K562 (cell line): ENCODE measurements around the gene GGA2. TPM values are rescaled to one million over a fixed set of nuclear protein-coding genes. Genes with fewer than 3 reads are reported as not detected.

ENCODE experiments used
- ATAC-seq: fragments of 200-7000 bp; cut with Tn5 transposase; 3 replicates; pipeline ENCODE4 v1.9.1; 2020; ENCODE audit warnings: moderate library complexity
- BruUV-seq: library from RNA; stranded (reverse); fragments of 400-500 nt; replicated peaks from 2 replicates; lab custom pipeline; 2021; lab: Mats Ljungman, UMichigan
- CTCF ChIA-PET: fragments of 300-600 bp; formaldehyde crosslinking; extraction: SDS; loops from one replicate; lab custom pipeline; 2021; ENCODE audit warnings: low intra/inter-chr PET ratio; lab: Yijun Ruan, JAX
- POLR2A ChIA-PET: fragments of 300-600, 350-650 bp; sonication (Branson Sonifier 250); formaldehyde crosslinking; extraction: SDS; loops from one replicate; lab custom pipeline; 2021; ENCODE audit warnings: antibody characterized with exemption, inconsistent platforms; lab: Yijun Ruan, JAX
- DNase-seq, 4 experiments: peaks; one replicate each; pipeline versions ENCODE4 v3.0.0 to v3.0.0-alpha.2; 2011 to 2018; ENCODE audit warnings: low spot score in 3 of 4, mixed read lengths in 3 of 4; ENCODE audit errors: extremely low read depth in 1 of 4
- FAIRE-seq: peaks from 2 replicates; lab custom pipeline; 2011; peaks lifted over from hg19 to GRCh38; lab: Jason Lieb, UNC
- H2AFZ ChIP-seq: 2 replicates; pipeline ENCODE4 v1.6.0; 2011; ENCODE audit warnings: low read depth, low read length, control low read depth, inconsistent platforms
- H3K27ac ChIP-seq: fragments of 200-600 bp; 3 replicates; pipeline ENCODE4 v1.8.0; 2011; ENCODE audit warnings: low read depth, mild to moderate bottlenecking, control low read depth, inconsistent platforms, low read length, moderate library complexity, mixed read lengths; ENCODE audit errors: extremely low read depth
- H3K27me3 ChIP-seq, 2 experiments: fragments of 300-600 bp in 1 of 2; 2 replicates in 1 of 2; 3 replicates in 1 of 2; pipeline versions ENCODE4 v1.6.0 to v1.8.0; 2011; ENCODE audit warnings: inconsistent platforms in 2 of 2, low read length in 2 of 2, mild to moderate bottlenecking in 1 of 2, mixed read lengths in 1 of 2, moderate library complexity in 1 of 2; ENCODE audit not compliant: control insufficient read depth in 2 of 2, insufficient read depth in 2 of 2
- H3K36me3 ChIP-seq: fragments of 300-600 bp; 3 replicates; pipeline ENCODE4 v1.8.0; 2011; ENCODE audit warnings: mild to moderate bottlenecking, low read length, inconsistent platforms; ENCODE audit not compliant: control insufficient read depth, insufficient read depth
- H3K4me1 ChIP-seq, 2 experiments: fragments of 200-600 bp in 1 of 2; replicated peaks in 1 of 2; 2 replicates in 1 of 2; 3 replicates in 1 of 2; pipeline versions ENCODE4 v1.5.1 to v1.8.0; 2011; ENCODE audit warnings: inconsistent platforms in 2 of 2, low read length in 2 of 2, mild to moderate bottlenecking in 1 of 2, mixed read lengths in 1 of 2, moderate library complexity in 1 of 2; ENCODE audit not compliant: control insufficient read depth in 2 of 2, insufficient read depth in 2 of 2
- H3K4me2 ChIP-seq: 2 replicates; pipeline ENCODE4 v1.6.1; 2011; ENCODE audit warnings: low read length, control low read depth, inconsistent platforms, mixed read lengths; ENCODE audit not compliant: insufficient read depth
- H3K4me3 ChIP-seq: fragments of 200-600 bp; sonication (generic), shearing (Covaris generic); 2 replicates; pipeline ENCODE4 v1.5.1; 2016; ENCODE audit warnings: control low read depth, inconsistent platforms
- H3K79me2 ChIP-seq: fragments of 200-600 bp; 3 replicates; pipeline ENCODE4 v1.8.0; 2011; ENCODE audit warnings: low read length, inconsistent platforms; ENCODE audit not compliant: control insufficient read depth, insufficient read depth
- H3K9ac ChIP-seq, 2 experiments: 2 replicates each; pipeline versions ENCODE4 v1.6.0 to v1.6.1; 2011; ENCODE audit warnings: low read depth in 2 of 2, low read length in 2 of 2, control low read depth in 1 of 2, inconsistent platforms in 1 of 2, mild to moderate bottlenecking in 1 of 2, mixed read lengths in 1 of 2; ENCODE audit not compliant: insufficient read depth in 1 of 2
- H3K9me1 ChIP-seq: one replicate; pipeline ENCODE4 v1.6.0; 2011; ENCODE audit warnings: inconsistent platforms, mild to moderate bottlenecking, low read length, moderate library complexity; ENCODE audit not compliant: control insufficient read depth, insufficient read depth
- H3K9me3 ChIP-seq: replicated peaks from 2 replicates; pipeline ENCODE4 v1.5.1; 2011; ENCODE audit warnings: low read depth, low read length, inconsistent platforms; ENCODE audit not compliant: control insufficient read depth, insufficient read depth
- H4K20me1 ChIP-seq: replicated peaks from 2 replicates; pipeline ENCODE4 v1.6.1; 2011; ENCODE audit warnings: low read length, inconsistent platforms, mixed read lengths; ENCODE audit not compliant: control insufficient read depth, insufficient read depth
- ETV1 ChIP-seq: fragments of 450-650 bp; conservative IDR thresholded peaks from 2 replicates; pipeline ENCODE4 v1.6.1; 2016; ENCODE audit warnings: missing genetic modification characterization, control low read depth, low read depth, missing compliant biosample characterization
- FOS ChIP-seq: IDR thresholded peaks from 3 replicates; pipeline ENCODE4 v1.6.1; 2011; ENCODE audit not compliant: insufficient read length; ENCODE audit errors: extremely low read depth
- GABPB1 ChIP-seq: sonication (generic); formaldehyde crosslinking; IDR thresholded peaks from 2 replicates; pipeline ENCODE4 v1.8.0; 2022; ENCODE audit warnings: mild to moderate bottlenecking, missing genetic modification reagents
- RBBP5 ChIP-seq: fragments of 200-600 bp; sonication (generic); IDR thresholded peaks from 2 replicates; pipeline ENCODE4 v1.6.1; 2012; ENCODE audit warnings: borderline replicate concordance, mild to moderate bottlenecking, low read length, control low read depth, inconsistent platforms; ENCODE audit not compliant: insufficient read depth, poor library complexity, severe bottlenecking
- SPI1 ChIP-seq: IDR thresholded peaks from 2 replicates; pipeline ENCODE4 v1.6.1; 2011; ENCODE audit warnings: low read depth, low read length, control low read depth, borderline replicate concordance
- ZBTB8A ChIP-seq: fragments of 450-650 bp; IDR thresholded peaks from 2 replicates; pipeline ENCODE4 v1.6.1; 2018; ENCODE audit warnings: mild to moderate bottlenecking, moderate library complexity; ENCODE audit not compliant: partially characterized antibody
- ZNF586 ChIP-seq: fragments of 450-650 bp; formaldehyde crosslinking; conservative IDR thresholded peaks from 2 replicates; pipeline ENCODE4 v1.4.0; 2020; ENCODE audit warnings: mild to moderate bottlenecking, moderate library complexity
- WGBS: fragments of 100-300 bp; shearing (Covaris generic); methylation state at CpG from one replicate; pipeline ENCODE4 v1.1.6; 2016; ENCODE audit warnings: low coverage, mixed read lengths; ENCODE audit not compliant: insufficient coverage; ENCODE audit errors: missing lambda C conversion rate; 5-methylcytosine and 5-hydroxymethylcytosine counted together
- in situ Hi-C: fragments of 300-500 bp; cut with MboI; formaldehyde crosslinking; loops from 4 replicates; pipeline ENCODE4 v1.15.0; 2018; ENCODE audit warnings: inconsistent platforms, mixed read lengths
- intact Hi-C: fragments of 100-400 bp; cut with micrococcal nuclease; formaldehyde crosslinking; loops from 2 replicates; pipeline ENCODE4 v1.14.2; 2022
- polyA plus RNA-seq, 8 experiments: library from polyadenylated mRNA; depleted of rRNA in 4 of 8; stranded (reverse) in 5 of 8; unstranded in 3 of 8; fragments of >200 nt; fragmentation: Nextera tagmentation in 2 of 8; fragmentation: Illumina TruSeq in 1 of 8; extraction: Ambion mirVana in 2 of 8; extraction: Trizol in 1 of 8; gene quantifications; 2 replicates each; pipeline versions ENCODE4 v1.2.1 to v1.2.3, GENCODE V29; 2011 to 2014; ENCODE audit warnings: inconsistent platforms in 1 of 8, missing spikeins in 1 of 8
- total RNA-seq, 7 experiments: library from RNA; depleted of rRNA in 6 of 7; stranded (reverse); fragments of >200 nt in 6 of 7; fragmentation: Illumina TruSeq in 2 of 7; extraction: Trizol in 2 of 7; gene quantifications; 2 replicates each; pipeline versions ENCODE4 v1.2.1 to v1.2.3, GENCODE V29; 2011 to 2021; ENCODE audit warnings: low replicate concordance in 1 of 7

The GGA2 gene
- total and polyA plus RNA-seq, 9 of the 15 experiments (the other 6 are each of a cell fraction or from before 2014, with no cell fraction given), result 11.9 to 133 (median 66.3) TPM

DNA sequence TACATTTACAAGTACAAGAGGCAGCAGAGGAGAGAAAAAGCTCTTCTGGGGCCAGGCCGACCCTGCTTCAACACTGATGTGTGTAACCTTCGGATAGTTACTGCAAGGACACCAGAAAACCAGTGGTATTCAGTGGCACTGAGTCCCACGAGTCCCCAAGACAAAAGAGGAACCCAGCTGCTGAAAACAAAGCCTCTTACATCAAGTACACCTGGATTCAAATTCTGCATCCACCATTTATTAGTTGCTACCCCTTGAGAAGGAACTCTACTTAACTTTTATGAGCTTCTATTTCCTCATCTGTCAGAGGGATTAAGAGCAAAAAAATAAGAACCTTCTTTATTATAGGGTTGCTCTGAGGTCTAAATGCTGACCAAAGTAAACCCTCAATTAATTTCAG, 44.2 kb upstream of the GGA2 start:
- TF ChIP-seq ETV1 (tag) (no peak), GABPB1 (CRISPR knock-in tag) (no peak), SPI1 (0 out of 2 replicates have a peak, but pooled peaks have one; percentile 5), ZNF586 (CRISPR knock-in tag) (no peak), ZBTB8A (no peak), FOS (no peak), RBBP5 (no peak)
- TF ChIP-seq, all 486 proteins: peak for 1
- H4K20me1 ChIP-seq, result no peaks in the 10 kb centered on the region
- H3K4me3 ChIP-seq, result no peak overlapping the region
- ATAC-seq (no peak), DNase-seq (no peak), FAIRE-seq (no peak)
- no peak overlapping the region for H2AFZ ChIP-seq
- H3K9me3 ChIP-seq, result no peaks in the 10 kb centered on the region
- CTCF ChIA-PET, result no interaction called here
- H3K4me2 ChIP-seq, result no peak overlapping the region
- H3K9ac ChIP-seq, result no peak overlapping the region
- WGBS, result 92% methylated on average over 3 of the region's 3 CpGs
- peaks cover 8 to 12% of the 10 kb centered on the region in 2 experiments; a peak in 3 of 5 replicates for H3K4me1 ChIP-seq
- H3K9me1 ChIP-seq, result no peaks in the 10 kb centered on the region
- peaks cover 49% of the 10 kb centered on the region for H3K79me2 ChIP-seq
- H3K36me3 ChIP-seq, result peaks cover 54% of the 10 kb centered on the region; the same call in 2 of the 3 replicates
- no peaks in the 10 kb centered on the region for H3K27me3 ChIP-seq
- intact Hi-C loops, result loop anchor here (10.0 kb wide), 2 partner anchors 120 to 170 kb away; no protein-coding TSS in a partner anchor
- in situ Hi-C loops, result no loop called here
- POLR2A ChIA-PET, result interaction anchor here (0.6 to 1.5 kb wide), 4 partner anchors 8 to 23 kb away, joined by 3 to 7 read pairs (median 4); no protein-coding TSS in a partner anchor
- H3K27ac ChIP-seq, result 0 out of 3 replicates have a peak overlapping the region, but pooled peaks have one; percentile 23
- BruUV-seq, result no TSS peak
